ENCODE measurements around the gene CA12. TPM values are rescaled to one million over a fixed set of nuclear protein-coding genes. Genes with fewer than 3 reads are reported as not detected.

CA12 gene
- total and polyA plus RNA-seq, 2 donors (not counting 1 experiment from before 2014, with no cell fraction given), result not detected

GRCh38 chr15:63353887-63354286 lies 27.8 kb downstream of the CA12 start:
- intact Hi-C loops (cut with micrococcal nuclease), result no loop called here
- Mint-ChIP-seq H3K4me1 (peaks cover 8% of the 10 kb centered on the region), H3K27me3 (peaks cover 3% of the 10 kb centered on the region), H3K9me3 (ENCODE audit: insufficient read depth) (no peaks in the 10 kb centered on the region), H3K27ac (no peak overlapping the region), H3K4me3 (no peak overlapping the region)
- no peak overlapping the region for H3K9ac ChIP-seq (ENCODE audit: low read length)
- H3K9me3 ChIP-seq (ENCODE audit: control extremely low read depth in 1 of 3, control insufficient read depth in 2 of 3, insufficient read depth in 1 of 3, low read length in 2 of 3), result no peaks in the 10 kb centered on the region
- no peaks in the 10 kb centered on the region for H4K20me1 ChIP-seq (ENCODE audit: control insufficient read depth, insufficient read depth, low read length, poor library complexity, severe bottlenecking)
- POLR2A ChIA-PET, result no interaction called here
- H3K27ac ChIP-seq (ENCODE audit: low read length in 2 of 2), result no peak overlapping the region
- H3K79me2 ChIP-seq (ENCODE audit: control insufficient read depth, insufficient read depth, low read length), result no peaks in the 10 kb centered on the region
- H3K36me3 ChIP-seq (replicated peaks in 1 of 2; ENCODE audit: control extremely low read depth in 1 of 2, control insufficient read depth in 1 of 2, extremely low read depth in 1 of 2, insufficient read depth in 2 of 2, low read length in 1 of 2), result no peaks in the 10 kb centered on the region
- peaks cover 0 to 3% (median 0%) of the 10 kb centered on the region in 4 experiments for H3K27me3 ChIP-seq (replicated peaks in 1 of 4; ENCODE audit: control extremely low read depth in 1 of 4, control insufficient read depth in 3 of 4, insufficient read depth in 4 of 4, low read length in 3 of 4)
- ATAC-seq (ENCODE audit: low read depth) (no peak), DNase-seq (no peak)
- no peak overlapping the region for H2AFZ ChIP-seq (ENCODE audit: insufficient read depth, low read depth, low read length, poor library complexity, severe bottlenecking)
- TF ChIP-seq CTCF (IDR thresholded peaks at IDR 0.05) (no peak), EZH2 (IDR thresholded peaks at IDR 0.05; ENCODE audit: borderline replicate concordance, insufficient read depth, low read depth, low read length, poor library complexity, severe bottlenecking) (no peak)
- no peak overlapping the region for H3K4me3 ChIP-seq (ENCODE audit: control extremely low read depth in 1 of 5, extremely low read depth in 1 of 5, insufficient read depth in 1 of 5, low read depth in 2 of 5, low read length in 4 of 5)
- 97% methylated on average over 4 of the region's 5 CpGs for WGBS (ENCODE audit: insufficient coverage)
- H3K4me1 ChIP-seq (ENCODE audit: control insufficient read depth in 2 of 2, insufficient read depth in 2 of 2, low read length in 2 of 2), result peaks cover 0 to 1% of the 10 kb centered on the region in 2 donors
- CTCF ChIA-PET, result no interaction called here
- no peak overlapping the region for H3K4me2 ChIP-seq (replicated peaks; ENCODE audit: low read depth, low read length, poor library complexity, severe bottlenecking)

- TF ChIP-seq EZH2 (IDR thresholded peaks at IDR 0.05; ENCODE audit: borderline replicate concordance, insufficient read depth, low read depth, low read length, poor library complexity, severe bottlenecking) (no peak), CTCF (IDR thresholded peaks at IDR 0.05) (no peak)
- peaks cover 0 to 7% of the 10 kb centered on the region in 2 donors for H3K4me1 ChIP-seq (ENCODE audit: control insufficient read depth in 2 of 2, insufficient read depth in 2 of 2, low read length in 2 of 2)
- Mint-ChIP-seq H3K27ac (no peak overlapping the region), H3K4me1 (peaks cover 13% of the 10 kb centered on the region), H3K27me3 (peaks cover 3% of the 10 kb centered on the region), H3K9me3 (ENCODE audit: insufficient read depth) (no peaks in the 10 kb centered on the region), H3K4me3 (no peak overlapping the region)
- 82% methylated on average over 7 of the region's 8 CpGs for WGBS (ENCODE audit: insufficient coverage)
- no peak overlapping the region for H2AFZ ChIP-seq (ENCODE audit: insufficient read depth, low read depth, low read length, poor library complexity, severe bottlenecking)
- no peaks in the 10 kb centered on the region for H3K79me2 ChIP-seq (ENCODE audit: control insufficient read depth, insufficient read depth, low read length)
- H3K4me3 ChIP-seq (ENCODE audit: control extremely low read depth in 1 of 5, extremely low read depth in 1 of 5, insufficient read depth in 1 of 5, low read depth in 2 of 5, low read length in 4 of 5), result no peak overlapping the region
- ChIA-PET POLR2A (no interaction called here), CTCF (no interaction called here)
- no peaks in the 10 kb centered on the region for H4K20me1 ChIP-seq (ENCODE audit: control insufficient read depth, insufficient read depth, low read length, poor library complexity, severe bottlenecking)
- H3K4me2 ChIP-seq (replicated peaks; ENCODE audit: low read depth, low read length, poor library complexity, severe bottlenecking), result no peak overlapping the region
- no peaks in the 10 kb centered on the region for H3K27me3 ChIP-seq (replicated peaks in 1 of 4; ENCODE audit: control extremely low read depth in 1 of 4, control insufficient read depth in 3 of 4, insufficient read depth in 4 of 4, low read length in 3 of 4)
- H3K9ac ChIP-seq (ENCODE audit: low read length), result no peak overlapping the region
- H3K27ac ChIP-seq (ENCODE audit: low read length in 2 of 2), result no peak overlapping the region
- DNase-seq, result no peak
- no peaks in the 10 kb centered on the region for H3K36me3 ChIP-seq (replicated peaks in 1 of 2; ENCODE audit: control extremely low read depth in 1 of 2, control insufficient read depth in 1 of 2, extremely low read depth in 1 of 2, insufficient read depth in 2 of 2, low read length in 1 of 2)
- intact Hi-C loops (cut with micrococcal nuclease), result no loop called here
- H3K9me3 ChIP-seq (ENCODE audit: control extremely low read depth in 1 of 3, control insufficient read depth in 2 of 3, insufficient read depth in 1 of 3, low read length in 2 of 3), result no peaks in the 10 kb centered on the region
- no peak for ATAC-seq (ENCODE audit: low read depth)
Observed at GRCh38 chr15:63353261-63353660, 28.4 kb downstream of the CA12 start.
